Liver (tissue), 9 donors: ENCODE results near the gene FKBP1A. TPM values are rescaled to one million over a fixed set of nuclear protein-coding genes. Genes with fewer than 3 reads are reported as not detected.

Experiments
- DNase-seq: peaks from one replicate; pipeline ENCODE4 v3.0.0-alpha.2; 2017; ENCODE audit warnings: low spot score
- H3K27ac ChIP-seq, 2 donors: one replicate each; pipeline ENCODE4 v1.7.0; 2013; ENCODE audit warnings: inconsistent platforms in 2 of 2, low read length in 2 of 2, control low read depth in 1 of 2, low read depth in 1 of 2, mild to moderate bottlenecking in 1 of 2
- H3K27me3 ChIP-seq, 4 donors: one replicate each; pipeline versions ENCODE4 v1.6.1 to v1.7.0; 2013; ENCODE audit warnings: low read length in 3 of 4, inconsistent platforms in 1 of 4, mild to moderate bottlenecking in 1 of 4, moderate library complexity in 1 of 4; ENCODE audit not compliant: control insufficient read depth in 4 of 4, insufficient read depth in 4 of 4
- H3K36me3 ChIP-seq, 4 donors: one replicate each; pipeline versions ENCODE4 v1.6.1 to v1.7.0; 2013; ENCODE audit warnings: low read length in 3 of 4, mild to moderate bottlenecking in 3 of 4, low read depth in 1 of 4, moderate library complexity in 1 of 4; ENCODE audit not compliant: control insufficient read depth in 4 of 4, insufficient read depth in 3 of 4
- H3K4me1 ChIP-seq, 4 donors: one replicate each; pipeline versions ENCODE4 v1.6.1 to v1.7.0; 2013; ENCODE audit warnings: low read length in 3 of 4, mild to moderate bottlenecking in 3 of 4, moderate library complexity in 1 of 4; ENCODE audit not compliant: control insufficient read depth in 4 of 4, insufficient read depth in 4 of 4
- H3K4me3 ChIP-seq, 3 donors: one replicate each; pipeline versions ENCODE4 v1.6.1 to v1.7.0; 2013; ENCODE audit warnings: low read length in 3 of 3, control low read depth in 1 of 3, low read depth in 1 of 3, mild to moderate bottlenecking in 1 of 3
- H3K9ac ChIP-seq, 2 donors: one replicate each; pipeline ENCODE4 v1.7.0; 2013; ENCODE audit warnings: low read length in 2 of 2, mild to moderate bottlenecking in 2 of 2, moderate library complexity in 2 of 2, control low read depth in 1 of 2, low read depth in 1 of 2
- H3K9me3 ChIP-seq, 4 donors: one replicate each; pipeline versions ENCODE4 v1.6.1 to v1.7.0; 2013; ENCODE audit warnings: low read length in 3 of 4; ENCODE audit not compliant: control insufficient read depth in 4 of 4
- EGR1 ChIP-seq, 2 donors: IDR thresholded peaks; 2 replicates each; pipeline ENCODE4 v1.6.1; 2016 to 2018; ENCODE audit warnings: antibody characterized with exemption in 2 of 2, low read depth in 2 of 2
- FOXA1 ChIP-seq: IDR thresholded peaks from 2 replicates; pipeline ENCODE4 v1.6.1; 2016; ENCODE audit warnings: antibody characterized with exemption
- FOXA2 ChIP-seq: IDR thresholded peaks from 2 replicates; pipeline ENCODE4 v1.6.1; 2016; ENCODE audit warnings: antibody characterized with exemption
- GABPA ChIP-seq, 2 donors: IDR thresholded peaks in 1 of 2; conservative IDR thresholded peaks in 1 of 2; 2 replicates each; pipeline ENCODE4 v1.6.1; 2016; ENCODE audit warnings: antibody characterized with exemption in 2 of 2, mild to moderate bottlenecking in 1 of 2, moderate library complexity in 1 of 2
- HNF4A ChIP-seq, 2 donors: conservative IDR thresholded peaks; 2 replicates each; pipeline ENCODE4 v1.6.1; 2016; ENCODE audit warnings: antibody characterized with exemption in 2 of 2, mild to moderate bottlenecking in 2 of 2
- HNF4G ChIP-seq: IDR thresholded peaks from 2 replicates; pipeline ENCODE4 v1.6.1; 2016; ENCODE audit warnings: antibody characterized with exemption
- JUND ChIP-seq, 2 donors: IDR thresholded peaks; 2 replicates each; pipeline ENCODE4 v1.6.1; 2016; ENCODE audit warnings: antibody characterized with exemption in 2 of 2
- NR2F2 ChIP-seq: IDR thresholded peaks from 2 replicates; pipeline ENCODE4 v1.6.1; 2016; ENCODE audit warnings: antibody characterized with exemption
- RAD21 ChIP-seq, 2 donors: IDR thresholded peaks; 2 replicates each; pipeline ENCODE4 v1.6.1; 2016; ENCODE audit warnings: antibody characterized with exemption in 2 of 2, mild to moderate bottlenecking in 2 of 2
- RXRA ChIP-seq, 2 donors: IDR thresholded peaks; 2 replicates each; pipeline ENCODE4 v1.6.1; 2017 to 2018; ENCODE audit warnings: antibody characterized with exemption in 2 of 2, mild to moderate bottlenecking in 1 of 2
- SP1 ChIP-seq: IDR thresholded peaks from 2 replicates; pipeline ENCODE4 v1.6.1; 2018; ENCODE audit warnings: antibody characterized with exemption, mild to moderate bottlenecking
- TAF1 ChIP-seq: conservative IDR thresholded peaks from 2 replicates; pipeline ENCODE4 v1.6.1; 2016; ENCODE audit warnings: antibody characterized with exemption, mild to moderate bottlenecking
- YY1 ChIP-seq: IDR thresholded peaks from 2 replicates; pipeline ENCODE4 v1.6.1; 2016; ENCODE audit warnings: antibody characterized with exemption, mild to moderate bottlenecking
- WGBS: extraction: QIAGEN DNeasy Blood & Tissue Kit; methylation state at CpG from one replicate; pipeline ENCODE4 v1.1.7; 2013; 5-methylcytosine and 5-hydroxymethylcytosine counted together
- polyA plus RNA-seq, 2 donors: library from polyadenylated mRNA; stranded (reverse) in 1 of 2; unstranded in 1 of 2; fragments of 200-250 nt in 1 of 2; fragments of >200 nt in 1 of 2; fragmentation: Nextera tagmentation in 1 of 2; extraction: Ambion mirVana in 1 of 2; gene quantifications; one replicate each; pipeline versions ENCODE4 v1.2.1 to v1.2.3, GENCODE V29; 2013 to 2015
- total RNA-seq, 2 donors: library from RNA; depleted of rRNA; stranded (reverse); fragments of >200 nt; gene quantifications; one replicate each; pipeline ENCODE4 v1.2.3, GENCODE V29; 2014
- TF ChIP-seq, protein P1 (sequence below): IDR thresholded peaks from 2 replicates; pipeline ENCODE4 v1.6.1; 2016; ENCODE audit warnings: antibody characterized with exemption
- TF ChIP-seq, protein P2 (sequence below): fragments of 150-350 bp; IDR thresholded peaks from 2 replicates; pipeline ENCODE4 v1.5.1; 2017; ENCODE audit warnings: improper control_type of control experiment, low read depth, low read length; ENCODE audit not compliant: missing input control
- TF ChIP-seq, protein P3 (sequence below): IDR thresholded peaks from 2 replicates; pipeline ENCODE4 v1.6.1; 2016; ENCODE audit warnings: antibody characterized with exemption, mild to moderate bottlenecking
- TF ChIP-seq, protein P4 (sequence below): IDR thresholded peaks from 2 replicates; pipeline ENCODE4 v1.6.1; 2016; ENCODE audit warnings: antibody characterized with exemption
- donor health status: healthy.
- donor health status: healthy.
- donor health status: healthy.
- donor health status: healthy.
- donor health status: healthy.

Gene FKBP1A
- total and polyA plus RNA-seq, 4 donors: 49.3 to 114 (median 76.9) TPM

DNA sequence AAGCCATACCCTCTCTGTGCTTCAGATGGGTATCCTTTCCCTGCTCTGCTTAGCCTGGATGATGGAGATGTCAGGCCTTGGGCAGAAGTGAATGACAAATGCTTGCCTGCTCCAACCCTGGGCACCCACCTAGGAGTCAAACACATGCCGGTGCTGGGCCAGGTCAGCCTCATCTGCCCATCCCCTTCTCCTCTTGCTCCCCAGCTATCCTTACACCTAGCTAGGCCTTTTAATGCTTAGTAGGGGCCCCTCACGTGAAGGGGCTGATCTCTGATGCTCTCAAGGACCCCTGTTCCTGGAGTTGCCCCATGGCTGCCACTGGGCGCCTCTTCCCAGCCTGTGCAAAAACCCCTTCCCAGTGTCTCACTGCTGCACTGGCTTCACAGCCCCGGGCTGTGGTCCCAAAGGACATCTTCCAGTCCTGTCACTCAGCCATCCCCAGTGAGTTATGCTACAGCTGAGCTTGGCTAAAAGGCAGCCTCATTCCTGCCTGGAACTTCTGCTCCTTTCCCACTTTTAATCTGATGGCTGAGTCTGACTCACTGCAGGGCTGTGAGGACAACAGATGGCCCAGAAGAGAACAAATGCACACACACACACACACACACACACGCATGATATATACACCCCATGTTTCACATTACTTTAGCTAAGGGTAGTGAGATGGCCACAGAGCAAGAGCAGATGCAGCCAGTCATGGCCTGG, 51.1 kb downstream of the FKBP1A start:
- Histone ChIP-seq H3K9me3 (no peaks in the 10 kb centered on the region), H3K27ac (no peak overlapping the region), H3K36me3 (no peaks in the 10 kb centered on the region), H3K4me1 (peaks cover 0 to 9% (median 4%) of the 10 kb centered on the region in 4 donors), H3K27me3 (no peaks in the 10 kb centered on the region), H3K9ac (no peak overlapping the region), H3K4me3 (no peak overlapping the region)
- peak; percentile 26 for DNase-seq
- WGBS: 83% methylated on average over 5 of the region's 5 CpGs
- TF ChIP-seq, protein P1, sequence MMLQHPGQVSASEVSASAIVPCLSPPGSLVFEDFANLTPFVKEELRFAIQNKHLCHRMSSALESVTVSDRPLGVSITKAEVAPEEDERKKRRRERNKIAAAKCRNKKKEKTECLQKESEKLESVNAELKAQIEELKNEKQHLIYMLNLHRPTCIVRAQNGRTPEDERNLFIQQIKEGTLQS: no peak
- TF ChIP-seq NR2F2 (no peak), RXRA (IDR thresholded peaks at IDR 0.05) (no peak), RAD21 (IDR thresholded peaks at IDR 0.05) (no peak), TAF1 (no peak), HNF4G (no peak), JUND (IDR thresholded peaks at IDR 0.05) (no peak), SP1 (no peak), FOXA1 (no peak), GABPA (IDR thresholded peaks at IDR 0.05 in 1 of 2, conservative IDR thresholded peaks at IDR 0.05 in 1 of 2) (no peak), FOXA2 (no peak), EGR1 (IDR thresholded peaks at IDR 0.05; ENCODE audit: low read depth in 2 of 2) (no peak), YY1 (no peak), HNF4A (conservative IDR thresholded peaks at IDR 0.05) (no peak)
- TF ChIP-seq, protein P2, sequence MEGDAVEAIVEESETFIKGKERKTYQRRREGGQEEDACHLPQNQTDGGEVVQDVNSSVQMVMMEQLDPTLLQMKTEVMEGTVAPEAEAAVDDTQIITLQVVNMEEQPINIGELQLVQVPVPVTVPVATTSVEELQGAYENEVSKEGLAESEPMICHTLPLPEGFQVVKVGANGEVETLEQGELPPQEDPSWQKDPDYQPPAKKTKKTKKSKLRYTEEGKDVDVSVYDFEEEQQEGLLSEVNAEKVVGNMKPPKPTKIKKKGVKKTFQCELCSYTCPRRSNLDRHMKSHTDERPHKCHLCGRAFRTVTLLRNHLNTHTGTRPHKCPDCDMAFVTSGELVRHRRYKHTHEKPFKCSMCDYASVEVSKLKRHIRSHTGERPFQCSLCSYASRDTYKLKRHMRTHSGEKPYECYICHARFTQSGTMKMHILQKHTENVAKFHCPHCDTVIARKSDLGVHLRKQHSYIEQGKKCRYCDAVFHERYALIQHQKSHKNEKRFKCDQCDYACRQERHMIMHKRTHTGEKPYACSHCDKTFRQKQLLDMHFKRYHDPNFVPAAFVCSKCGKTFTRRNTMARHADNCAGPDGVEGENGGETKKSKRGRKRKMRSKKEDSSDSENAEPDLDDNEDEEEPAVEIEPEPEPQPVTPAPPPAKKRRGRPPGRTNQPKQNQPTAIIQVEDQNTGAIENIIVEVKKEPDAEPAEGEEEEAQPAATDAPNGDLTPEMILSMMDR: no peak
- TF ChIP-seq, protein P3, sequence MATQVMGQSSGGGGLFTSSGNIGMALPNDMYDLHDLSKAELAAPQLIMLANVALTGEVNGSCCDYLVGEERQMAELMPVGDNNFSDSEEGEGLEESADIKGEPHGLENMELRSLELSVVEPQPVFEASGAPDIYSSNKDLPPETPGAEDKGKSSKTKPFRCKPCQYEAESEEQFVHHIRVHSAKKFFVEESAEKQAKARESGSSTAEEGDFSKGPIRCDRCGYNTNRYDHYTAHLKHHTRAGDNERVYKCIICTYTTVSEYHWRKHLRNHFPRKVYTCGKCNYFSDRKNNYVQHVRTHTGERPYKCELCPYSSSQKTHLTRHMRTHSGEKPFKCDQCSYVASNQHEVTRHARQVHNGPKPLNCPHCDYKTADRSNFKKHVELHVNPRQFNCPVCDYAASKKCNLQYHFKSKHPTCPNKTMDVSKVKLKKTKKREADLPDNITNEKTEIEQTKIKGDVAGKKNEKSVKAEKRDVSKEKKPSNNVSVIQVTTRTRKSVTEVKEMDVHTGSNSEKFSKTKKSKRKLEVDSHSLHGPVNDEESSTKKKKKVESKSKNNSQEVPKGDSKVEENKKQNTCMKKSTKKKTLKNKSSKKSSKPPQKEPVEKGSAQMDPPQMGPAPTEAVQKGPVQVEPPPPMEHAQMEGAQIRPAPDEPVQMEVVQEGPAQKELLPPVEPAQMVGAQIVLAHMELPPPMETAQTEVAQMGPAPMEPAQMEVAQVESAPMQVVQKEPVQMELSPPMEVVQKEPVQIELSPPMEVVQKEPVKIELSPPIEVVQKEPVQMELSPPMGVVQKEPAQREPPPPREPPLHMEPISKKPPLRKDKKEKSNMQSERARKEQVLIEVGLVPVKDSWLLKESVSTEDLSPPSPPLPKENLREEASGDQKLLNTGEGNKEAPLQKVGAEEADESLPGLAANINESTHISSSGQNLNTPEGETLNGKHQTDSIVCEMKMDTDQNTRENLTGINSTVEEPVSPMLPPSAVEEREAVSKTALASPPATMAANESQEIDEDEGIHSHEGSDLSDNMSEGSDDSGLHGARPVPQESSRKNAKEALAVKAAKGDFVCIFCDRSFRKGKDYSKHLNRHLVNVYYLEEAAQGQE: no peak
- TF ChIP-seq, protein P4, sequence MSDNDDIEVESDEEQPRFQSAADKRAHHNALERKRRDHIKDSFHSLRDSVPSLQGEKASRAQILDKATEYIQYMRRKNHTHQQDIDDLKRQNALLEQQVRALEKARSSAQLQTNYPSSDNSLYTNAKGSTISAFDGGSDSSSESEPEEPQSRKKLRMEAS: no peak

DNA sequence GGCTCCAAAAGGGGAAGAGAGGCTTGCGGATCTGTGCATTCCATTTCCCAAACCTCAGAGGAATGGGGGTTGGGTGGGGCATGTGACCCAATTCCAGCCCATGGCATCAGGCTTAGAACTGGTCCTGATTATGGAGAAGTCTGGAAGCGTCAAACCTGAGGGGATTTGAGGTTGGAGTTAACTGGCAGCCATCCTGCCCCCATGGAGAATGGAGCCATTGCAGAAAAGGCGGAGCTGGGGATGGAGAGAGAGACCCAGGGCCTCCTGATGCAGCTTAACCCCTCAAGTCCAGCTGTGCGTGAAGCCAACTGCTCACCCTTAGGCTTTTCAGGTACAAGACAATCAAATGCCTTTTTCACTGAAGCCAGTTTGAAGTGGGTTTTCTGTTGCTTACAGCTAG, 54.1 kb downstream of the FKBP1A start:
- H3K4me1 ChIP-seq: peaks cover 4 to 17% (median 11%) of the 10 kb centered on the region in 4 donors
- no peak overlapping the region for H3K4me3 ChIP-seq
- no peaks in the 10 kb centered on the region for H3K36me3 ChIP-seq
- DNase-seq: no peak
- H3K27me3 ChIP-seq: no peaks in the 10 kb centered on the region
- WGBS: 94% methylated on average over 4 of the region's 4 CpGs
- no peak overlapping the region for H3K9ac ChIP-seq
- no peaks in the 10 kb centered on the region for H3K9me3 ChIP-seq
- no peak overlapping the region for H3K27ac ChIP-seq
- TF ChIP-seq, protein P4: no peak
- TF ChIP-seq FOXA1: no peak
- TF ChIP-seq, protein P2: no peak
- no peak for TF ChIP-seq HNF4A (conservative IDR thresholded peaks at IDR 0.05)
- TF ChIP-seq NR2F2: no peak
- TF ChIP-seq JUND (IDR thresholded peaks at IDR 0.05): no peak
- TF ChIP-seq, protein P3: no peak
- TF ChIP-seq RAD21 (IDR thresholded peaks at IDR 0.05): no peak
- TF ChIP-seq YY1: no peak
- TF ChIP-seq RXRA (IDR thresholded peaks at IDR 0.05): no peak
- TF ChIP-seq EGR1 (IDR thresholded peaks at IDR 0.05; ENCODE audit: low read depth in 2 of 2): no peak
- no peak for TF ChIP-seq FOXA2
